ENCODE data around the gene TCF15. TPM values are rescaled to one million over a fixed set of nuclear protein-coding genes. Genes with fewer than 3 reads are reported as not detected.

TCF15 gene
- total and polyA plus RNA-seq, 2 of the 13 experiments (the other 11 are each of a cell fraction or from before 2014, with no cell fraction given) = not detected

GRCh38 chr20:653110-653589 lies 43.0 kb upstream of the TCF15 start, which contains the start of gene SRXN1 (continued):
- TF ChIP-seq ZNF562 (CRISPR knock-in tag; IDR thresholded peaks at IDR 0.05; ENCODE audit: borderline replicate concordance) = 0 out of 2 replicates have a peak, but pooled peaks have one; percentile 40
- TF ChIP-seq FOSL1 (CRISPR knock-in tag; IDR thresholded peaks at IDR 0.05; ENCODE audit: borderline replicate concordance) = peak; percentile 49; the same call in 1 of the 2 replicates
- TF ChIP-seq AKAP8 (CRISPR knock-in tag; IDR thresholded peaks at IDR 0.05) = peak; percentile 83; the same call in 1 of the 2 replicates
- no peak for TF ChIP-seq ZFAT (CRISPR knock-in tag; conservative IDR thresholded peaks at IDR 0.05)
- TF ChIP-seq ZNF296 (CRISPR knock-in tag; conservative IDR thresholded peaks at IDR 0.05) = no peak
- TF ChIP-seq HCFC1 (IDR thresholded peaks at IDR 0.05; ENCODE audit: low read depth, low read length) = peak; percentile 22
- TF ChIP-seq ETV6 (CRISPR knock-in tag; conservative IDR thresholded peaks at IDR 0.05) = no peak; the same call in 1 of the 2 replicates
- no peak for TF ChIP-seq SRSF4 (IDR thresholded peaks at IDR 0.05; ENCODE audit: low read depth, low read length, poor library complexity, severe bottlenecking)
- TF ChIP-seq NCOR1 (IDR thresholded peaks at IDR 0.05; ENCODE audit: borderline replicate concordance, low read length) = no peak
- TF ChIP-seq ZNF432 (CRISPR knock-in tag; IDR thresholded peaks at IDR 0.05; ENCODE audit: borderline replicate concordance) = no peak
- TF ChIP-seq RXRA (CRISPR knock-in tag; IDR thresholded peaks at IDR 0.05) = no peak
- TF ChIP-seq HNRNPK (IDR thresholded peaks at IDR 0.05; ENCODE audit: low read depth, low read length, poor library complexity, severe bottlenecking) = peak; percentile 88
- no peak for TF ChIP-seq ZNF12 (CRISPR knock-in tag; IDR thresholded peaks at IDR 0.05)
- no peak for TF ChIP-seq FIP1L1 (IDR thresholded peaks at IDR 0.05; ENCODE audit: borderline replicate concordance, insufficient read depth, low read depth, low read length)
- TF ChIP-seq MED13 (CRISPR knock-in tag; IDR thresholded peaks at IDR 0.05) = no peak; the same call in 1 of the 2 replicates
- TF ChIP-seq ZNF446 (CRISPR knock-in tag; IDR thresholded peaks at IDR 0.05) = no peak; the same call in 1 of the 2 replicates
- TF ChIP-seq ZBTB7B (CRISPR knock-in tag; IDR thresholded peaks at IDR 0.05) = peak; percentile 84
- no peak for TF ChIP-seq GTF2F1 (IDR thresholded peaks at IDR 0.05; ENCODE audit: low read length)
- peak; percentile 88 for TF ChIP-seq ZNF546 (CRISPR knock-in tag; conservative IDR thresholded peaks at IDR 0.05)
- TF ChIP-seq ZBTB39 (CRISPR knock-in tag; IDR thresholded peaks at IDR 0.05) = no peak; the same call in 1 of the 2 replicates
- TF ChIP-seq ZNF580 (CRISPR knock-in tag; IDR thresholded peaks at IDR 0.05; ENCODE audit: borderline replicate concordance, low read depth) = no peak
- TF ChIP-seq TBL1XR1 (IDR thresholded peaks at IDR 0.05; ENCODE audit: borderline replicate concordance, low read length, partially characterized antibody) = peak; percentile 32
- peak; percentile 59; the same call in 1 of the 2 replicates for TF ChIP-seq ZBTB8A (CRISPR knock-in tag; IDR thresholded peaks at IDR 0.05; ENCODE audit: borderline replicate concordance, low read depth)
- peak; percentile 83 for TF ChIP-seq KDM5B (CRISPR knock-in tag; IDR thresholded peaks at IDR 0.05; ENCODE audit: borderline replicate concordance)
- 0 out of 2 replicates have a peak, but pooled peaks have one; percentile 57 for TF ChIP-seq SMAD3 (CRISPR knock-in tag; IDR thresholded peaks at IDR 0.05)
- no peak; the same call in 1 of the 2 replicates for TF ChIP-seq GRHL1 (CRISPR knock-in tag; conservative IDR thresholded peaks at IDR 0.05)
- TF ChIP-seq PAWR (CRISPR knock-in tag; IDR thresholded peaks at IDR 0.05; ENCODE audit: borderline replicate concordance) = no peak
- TF ChIP-seq ZFP62 (CRISPR knock-in tag; IDR thresholded peaks at IDR 0.05) = 0 out of 2 replicates have a peak, but pooled peaks have one; percentile 70
- TF ChIP-seq THAP11 (CRISPR knock-in tag; IDR thresholded peaks at IDR 0.05) = peak; percentile 78

All from HepG2 (cell line).